ENCODE measurements around the gene ITGB5. TPM values are rescaled to one million over a fixed set of nuclear protein-coding genes. Genes with fewer than 3 reads are reported as not detected.

ITGB5 gene
- total RNA-seq, 1 donor from 2014 or later = 156 TPM

DNA sequence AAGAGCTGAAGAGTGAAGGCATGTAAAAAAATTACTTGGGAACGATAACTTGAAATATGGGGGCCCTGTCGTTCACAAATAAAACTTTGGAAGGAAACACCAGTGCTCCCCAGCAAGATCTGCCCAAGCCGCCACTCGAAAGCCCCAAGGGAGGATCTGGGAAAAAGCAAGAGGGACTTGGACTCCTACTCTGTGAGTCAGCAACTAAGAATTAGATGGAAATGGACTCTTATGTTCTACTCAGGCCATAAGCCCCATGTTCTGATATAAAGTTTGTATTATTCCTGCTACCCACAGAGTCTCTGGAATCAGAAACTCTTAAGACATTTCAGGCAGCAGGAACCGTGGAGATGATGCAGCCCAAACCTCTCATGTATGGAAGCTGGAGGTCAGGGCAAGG lies 75.7 kb downstream of the ITGB5 start:
- TF ChIP-seq, protein P1, sequence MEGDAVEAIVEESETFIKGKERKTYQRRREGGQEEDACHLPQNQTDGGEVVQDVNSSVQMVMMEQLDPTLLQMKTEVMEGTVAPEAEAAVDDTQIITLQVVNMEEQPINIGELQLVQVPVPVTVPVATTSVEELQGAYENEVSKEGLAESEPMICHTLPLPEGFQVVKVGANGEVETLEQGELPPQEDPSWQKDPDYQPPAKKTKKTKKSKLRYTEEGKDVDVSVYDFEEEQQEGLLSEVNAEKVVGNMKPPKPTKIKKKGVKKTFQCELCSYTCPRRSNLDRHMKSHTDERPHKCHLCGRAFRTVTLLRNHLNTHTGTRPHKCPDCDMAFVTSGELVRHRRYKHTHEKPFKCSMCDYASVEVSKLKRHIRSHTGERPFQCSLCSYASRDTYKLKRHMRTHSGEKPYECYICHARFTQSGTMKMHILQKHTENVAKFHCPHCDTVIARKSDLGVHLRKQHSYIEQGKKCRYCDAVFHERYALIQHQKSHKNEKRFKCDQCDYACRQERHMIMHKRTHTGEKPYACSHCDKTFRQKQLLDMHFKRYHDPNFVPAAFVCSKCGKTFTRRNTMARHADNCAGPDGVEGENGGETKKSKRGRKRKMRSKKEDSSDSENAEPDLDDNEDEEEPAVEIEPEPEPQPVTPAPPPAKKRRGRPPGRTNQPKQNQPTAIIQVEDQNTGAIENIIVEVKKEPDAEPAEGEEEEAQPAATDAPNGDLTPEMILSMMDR (IDR thresholded peaks at IDR 0.05) = no peak
- intact Hi-C loops (cut with DNase I) = no loop called here
- H3K4me1 ChIP-seq = peaks cover 60% of the 10 kb centered on the region
- no peak for DNase-seq (ENCODE audit: extremely low spot score in 2 of 2)
- H3K27me3 ChIP-seq = no peaks in the 10 kb centered on the region
- H3K4me3 ChIP-seq = no peak overlapping the region
- H3K27ac ChIP-seq = peak overlapping the region; percentile 89
- peaks cover 0 to 5% of the 10 kb centered on the region in 2 donors for H3K36me3 ChIP-seq
- no peaks in the 10 kb centered on the region for H3K9me3 ChIP-seq

DNA sequence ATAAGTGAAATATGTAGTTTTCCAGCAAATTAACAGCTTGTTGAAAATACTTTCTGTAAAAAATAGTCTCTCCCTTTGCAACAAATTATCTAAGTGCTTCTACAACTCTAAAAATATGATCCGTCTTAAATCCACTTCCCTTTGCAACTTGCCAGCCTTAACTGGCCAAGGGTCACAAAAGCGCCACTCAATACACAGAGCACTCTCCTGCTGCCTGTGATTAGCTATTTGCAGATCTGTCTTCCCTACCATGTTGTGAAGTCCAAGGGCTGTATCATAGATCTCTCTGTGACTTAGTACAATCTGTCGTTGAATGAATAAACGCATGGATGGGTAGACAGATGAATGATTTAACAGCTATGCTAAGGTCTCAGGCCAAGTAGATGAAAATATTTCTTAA lies 76.2 kb downstream of the ITGB5 start:
- intact Hi-C loops (cut with DNase I) = no loop called here
- Histone ChIP-seq H3K4me3 (no peak overlapping the region), H3K36me3 (peaks cover 0 to 3% of the 10 kb centered on the region in 2 donors), H3K27ac (peak overlapping the region; percentile 89), H3K27me3 (no peaks in the 10 kb centered on the region), H3K9me3 (no peaks in the 10 kb centered on the region), H3K4me1 (peaks cover 60% of the 10 kb centered on the region)
- no peak for DNase-seq (ENCODE audit: extremely low spot score in 2 of 2)
- TF ChIP-seq POLR2A (IDR thresholded peaks at IDR 0.05) (no peak), POLR2AphosphoS5 (IDR thresholded peaks at IDR 0.05; ENCODE audit: insufficient read depth in 1 of 2, low read depth in 1 of 2) (no peak)
- TF ChIP-seq, protein P1 (IDR thresholded peaks at IDR 0.05) = no peak

DNA sequence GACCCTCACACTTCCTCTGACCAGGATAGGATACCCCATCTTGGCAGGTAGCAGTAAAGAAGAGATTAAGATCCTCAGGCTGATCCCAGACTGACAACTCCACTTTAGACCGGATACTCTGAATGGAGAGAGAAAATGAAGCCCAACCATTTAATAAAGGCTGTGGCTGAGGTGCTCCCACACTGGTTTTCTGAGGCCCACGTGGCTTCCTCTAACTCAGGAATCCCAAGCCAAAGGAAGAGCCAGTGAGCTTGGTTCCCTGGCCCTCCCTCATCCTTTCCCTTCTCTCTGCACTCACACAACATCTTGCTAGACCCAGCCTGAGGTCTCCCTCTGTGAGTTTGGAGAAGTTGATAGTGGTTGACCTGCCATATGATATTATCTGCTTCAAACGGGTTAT lies 78.1 kb downstream of the ITGB5 start:
- TF ChIP-seq POLR2A (IDR thresholded peaks at IDR 0.05) = no peak
- no peak for TF ChIP-seq POLR2AphosphoS5 (IDR thresholded peaks at IDR 0.05; ENCODE audit: insufficient read depth in 1 of 2, low read depth in 1 of 2)
- TF ChIP-seq, protein P1 (IDR thresholded peaks at IDR 0.05) = no peak
- intact Hi-C loops (cut with DNase I) = no loop called here
- H3K27me3 ChIP-seq = no peaks in the 10 kb centered on the region
- H3K9me3 ChIP-seq = no peaks in the 10 kb centered on the region
- H3K4me1 ChIP-seq = peaks cover 48% of the 10 kb centered on the region
- H3K4me3 ChIP-seq = no peak overlapping the region
- peak overlapping the region; percentile 27 for H3K27ac ChIP-seq
- no peaks in the 10 kb centered on the region for H3K36me3 ChIP-seq
- no peak for DNase-seq (ENCODE audit: extremely low spot score in 2 of 2)

DNA sequence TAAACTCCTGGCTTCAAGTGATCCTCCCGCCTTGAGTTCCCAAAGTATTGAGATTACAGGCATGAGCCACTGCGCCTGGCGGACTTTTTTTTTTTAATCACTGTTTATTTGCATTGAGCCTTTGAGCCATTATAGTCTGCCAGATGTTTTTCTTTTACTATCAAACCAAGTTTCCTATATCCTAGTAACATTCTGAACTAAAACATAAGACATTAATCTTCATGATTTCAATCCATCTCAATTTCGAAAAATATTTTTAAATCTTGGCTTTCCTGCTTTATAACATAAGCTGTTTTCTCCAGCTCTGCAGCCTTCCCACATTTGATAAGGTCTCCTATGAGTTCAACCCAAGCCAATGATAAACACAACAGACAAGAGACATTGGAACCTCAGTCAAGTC lies 81.5 kb downstream of the ITGB5 start:
- TF ChIP-seq POLR2A (IDR thresholded peaks at IDR 0.05) = no peak
- no peak for TF ChIP-seq POLR2AphosphoS5 (IDR thresholded peaks at IDR 0.05; ENCODE audit: insufficient read depth in 1 of 2, low read depth in 1 of 2)
- TF ChIP-seq, protein P1 (IDR thresholded peaks at IDR 0.05) = no peak
- H3K27me3 ChIP-seq = no peaks in the 10 kb centered on the region
- no peak overlapping the region for H3K4me3 ChIP-seq
- no peaks in the 10 kb centered on the region for H3K9me3 ChIP-seq
- DNase-seq (ENCODE audit: extremely low spot score in 2 of 2) = no peak
- H3K36me3 ChIP-seq = no peaks in the 10 kb centered on the region
- H3K4me1 ChIP-seq = peaks cover 44% of the 10 kb centered on the region
- intact Hi-C loops (cut with DNase I) = no loop called here
- H3K27ac ChIP-seq = no peak overlapping the region

DNA sequence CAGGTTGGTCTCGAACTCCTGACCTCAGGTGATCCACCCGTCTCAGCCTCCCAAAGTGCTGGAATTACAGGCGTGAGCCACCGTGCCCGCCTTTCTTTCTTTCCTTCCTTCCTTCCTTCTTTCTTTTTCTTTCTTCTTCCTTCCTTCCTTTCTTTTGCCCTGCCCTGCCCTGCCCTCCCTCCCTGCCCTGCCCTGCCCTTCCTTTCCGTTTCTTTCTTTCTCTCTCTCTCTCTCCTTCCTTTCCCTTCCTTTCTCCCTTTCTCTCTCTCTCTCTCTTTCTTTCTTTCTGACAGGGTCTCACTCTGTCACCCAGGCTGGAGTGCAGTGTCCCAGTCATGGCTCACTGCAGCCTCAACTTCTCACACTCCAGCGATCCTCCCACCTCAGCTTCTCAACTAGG lies 82.3 kb downstream of the ITGB5 start:
- no peak for DNase-seq (ENCODE audit: extremely low spot score in 2 of 2)
- intact Hi-C loops (cut with DNase I) = no loop called here
- Histone ChIP-seq H3K36me3 (no peaks in the 10 kb centered on the region), H3K9me3 (no peaks in the 10 kb centered on the region), H3K27me3 (no peaks in the 10 kb centered on the region), H3K27ac (no peak overlapping the region), H3K4me1 (peaks cover 51% of the 10 kb centered on the region), H3K4me3 (no peak overlapping the region)
- TF ChIP-seq, protein P1 (IDR thresholded peaks at IDR 0.05) = no peak
- TF ChIP-seq POLR2A (IDR thresholded peaks at IDR 0.05) = no peak
- TF ChIP-seq POLR2AphosphoS5 (IDR thresholded peaks at IDR 0.05; ENCODE audit: insufficient read depth in 1 of 2, low read depth in 1 of 2) = no peak
